DND-41 (cell line): Measurements from ENCODE around the gene TRMT61B.
A peak's percentile ranks its signal among the peaks of the same experiment; 100 is the strongest.

Experiments
- ATAC-seq: fragments of 200-7000 bp; cut with Tn5 transposase; 3 replicates; pipeline ENCODE4 v1.9.1; 2021; ENCODE audit warnings: low read depth; ENCODE audit not compliant: insufficient read depth
- DNase-seq: peaks from one replicate; pipeline ENCODE4 v3.0.0-alpha.2; 2020
- H2AFZ ChIP-seq: 2 replicates; pipeline ENCODE4 v1.6.0; 2012; ENCODE audit warnings: low read depth, low read length
- H3K27ac ChIP-seq: 2 replicates; pipeline ENCODE4 v1.5.1; 2012; ENCODE audit warnings: low read length, inconsistent platforms
- H3K27me3 ChIP-seq: fragments of 200-600 bp; sonication (generic); 2 replicates; pipeline ENCODE4 v1.6.0; 2012; ENCODE audit warnings: low read length, mild to moderate bottlenecking, inconsistent platforms; ENCODE audit not compliant: insufficient read depth, poor library complexity
- H3K36me3 ChIP-seq: 2 replicates; pipeline ENCODE4 v1.5.1; 2012; ENCODE audit warnings: low read length, inconsistent platforms; ENCODE audit not compliant: insufficient read depth
- H3K4me1 ChIP-seq: 2 replicates; pipeline ENCODE4 v1.5.1; 2012; ENCODE audit warnings: mild to moderate bottlenecking, low read length; ENCODE audit not compliant: insufficient read depth
- H3K4me2 ChIP-seq: 2 replicates; pipeline ENCODE4 v1.6.0; 2012; ENCODE audit warnings: mild to moderate bottlenecking, moderate library complexity, low read length, inconsistent platforms; ENCODE audit not compliant: insufficient read depth
- H3K4me3 ChIP-seq, 2 experiments: fragments of 200-600 bp in 1 of 2; shearing (Covaris generic) in 1 of 2; 2 replicates each; pipeline ENCODE4 v1.5.1; 2012 to 2016; ENCODE audit warnings: inconsistent platforms in 2 of 2, low read length in 2 of 2, mild to moderate bottlenecking in 2 of 2, low read depth in 1 of 2, moderate library complexity in 1 of 2
- H3K79me2 ChIP-seq: 2 replicates; pipeline ENCODE4 v1.6.0; 2012; ENCODE audit warnings: low read length, inconsistent platforms; ENCODE audit not compliant: insufficient read depth
- H3K9ac ChIP-seq: 2 replicates; pipeline ENCODE4 v1.6.0; 2012; ENCODE audit warnings: low read depth, mild to moderate bottlenecking, inconsistent platforms, low read length, moderate library complexity
- H3K9me3 ChIP-seq: 2 replicates; pipeline ENCODE4 v1.5.1; 2012; ENCODE audit warnings: low read length, moderate library complexity, mild to moderate bottlenecking, inconsistent platforms; ENCODE audit not compliant: insufficient read depth, severe bottlenecking
- H4K20me1 ChIP-seq: 2 replicates; pipeline ENCODE4 v1.6.0; 2012; ENCODE audit warnings: low read length; ENCODE audit not compliant: insufficient read depth
- CTCF ChIP-seq: IDR thresholded peaks from 2 replicates; pipeline ENCODE4 v1.5.1; 2012; ENCODE audit warnings: borderline replicate concordance, low read length, moderate library complexity, mild to moderate bottlenecking; ENCODE audit not compliant: poor library complexity, severe bottlenecking; ENCODE audit errors: extremely low read depth
- EZH2 ChIP-seq: IDR thresholded peaks from 3 replicates; pipeline ENCODE4 v1.6.1; 2012; ENCODE audit warnings: borderline replicate concordance, low read depth, mild to moderate bottlenecking, moderate library complexity, low read length, inconsistent platforms; ENCODE audit not compliant: severe bottlenecking

The TRMT61B gene

GRCh38 chr2:28895189-28895893 is 25.2 kb upstream of the TRMT61B start:
- peaks cover 35% of the 10 kb centered on the region for H3K4me1 ChIP-seq
- H3K27me3 ChIP-seq, result peaks cover 5% of the 10 kb centered on the region
- H3K4me3 ChIP-seq, result peak overlapping the region; percentile 99 to 100
- H2AFZ ChIP-seq, result peak overlapping the region; percentile 85
- peak overlapping the region; percentile 93 for H3K27ac ChIP-seq
- H3K4me2 ChIP-seq, result peak overlapping the region; percentile 80
- H3K9me3 ChIP-seq, result no peaks in the 10 kb centered on the region
- peak; percentile 58 for DNase-seq
- peaks cover 53% of the 10 kb centered on the region for H4K20me1 ChIP-seq
- H3K79me2 ChIP-seq, result peaks cover 59% of the 10 kb centered on the region
- H3K36me3 ChIP-seq, result peaks cover 11% of the 10 kb centered on the region
- H3K9ac ChIP-seq, result peak overlapping the region; percentile 98
- no peak for TF ChIP-seq CTCF
- no peak for TF ChIP-seq EZH2
- ATAC-seq, result peak; percentile 41

GRCh38 chr2:28894470-28895188 is 24.5 kb upstream of the TRMT61B start, which contains the start of gene WDR43:
Gene WDR43 (plus strand): TSS chr2:28894667. CDS start chr2:28894699, 32 bp downstream.
- peak within 1 kb of the TSS; percentile 99 to 100 for H3K4me3 ChIP-seq
- TF ChIP-seq CTCF (no peak), EZH2 (no peak)
- peak; percentile 99 for DNase-seq
- peak within 1 kb of the TSS; percentile 93 for H3K27ac ChIP-seq
- peaks cover 5% of the 10 kb centered on the region for H3K27me3 ChIP-seq
- peak within 1 kb of the TSS; percentile 98 for H3K9ac ChIP-seq
- peaks cover 52% of the 10 kb centered on the region for H3K79me2 ChIP-seq
- H3K36me3 ChIP-seq, result peaks cover 11% of the 10 kb centered on the region
- ATAC-seq, result peak; percentile 94
- H4K20me1 ChIP-seq, result peaks cover 46% of the 10 kb centered on the region
- peak within 1 kb of the TSS; percentile 80 for H3K4me2 ChIP-seq
- H3K9me3 ChIP-seq, result no peaks in the 10 kb centered on the region
- peaks cover 35% of the 10 kb centered on the region for H3K4me1 ChIP-seq
- H2AFZ ChIP-seq, result peak within 1 kb of the TSS; percentile 85

GRCh38 chr2:28893488-28893887 is 23.4 kb upstream of the TRMT61B start:
- Histone ChIP-seq H3K79me2 (peaks cover 40% of the 10 kb centered on the region), H3K27ac (no peak overlapping the region), H2AFZ (no peak overlapping the region), H3K4me3 (no peak overlapping the region), H3K4me1 (peaks cover 35% of the 10 kb centered on the region), H3K27me3 (peaks cover 5% of the 10 kb centered on the region), H4K20me1 (peaks cover 35% of the 10 kb centered on the region), H3K9me3 (no peaks in the 10 kb centered on the region), H3K4me2 (peak overlapping the region; percentile 55; the same call in 1 of the 2 replicates), H3K9ac (no peak overlapping the region), H3K36me3 (peaks cover 11% of the 10 kb centered on the region)
- TF ChIP-seq CTCF (no peak), EZH2 (no peak)
- ATAC-seq (no peak), DNase-seq (no peak)
